Neuronal stem cell (in vitro differentiated cells): ENCODE results near the gene UNC93A.

Source experiments
- DNase-seq: peaks from one replicate; pipeline ENCODE4 v3.0.0-alpha.2; 2013; ENCODE audit warnings: low spot score
- H2AFZ ChIP-seq: one replicate; pipeline ENCODE4 v1.6.1; 2013; ENCODE audit warnings: mild to moderate bottlenecking, low read length, inconsistent platforms
- H2AK5ac ChIP-seq: 2 replicates; pipeline ENCODE4 v1.6.1; 2013; ENCODE audit warnings: low read depth, mild to moderate bottlenecking, inconsistent platforms, low read length, moderate library complexity, mixed read lengths
- H2BK120ac ChIP-seq: 2 replicates; pipeline ENCODE4 v1.6.1; 2013; ENCODE audit warnings: low read depth, mild to moderate bottlenecking, inconsistent platforms, low read length, moderate library complexity, mixed read lengths
- H2BK12ac ChIP-seq: one replicate; pipeline ENCODE4 v1.6.1; 2013; ENCODE audit warnings: low read length, inconsistent platforms
- H2BK15ac ChIP-seq: 2 replicates; pipeline ENCODE4 v1.6.1; 2013; ENCODE audit warnings: mild to moderate bottlenecking, low read length, inconsistent platforms, mixed read lengths
- H2BK5ac ChIP-seq: one replicate; pipeline ENCODE4 v1.6.1; 2013; ENCODE audit warnings: inconsistent platforms, mild to moderate bottlenecking, low read length, moderate library complexity
- H3K14ac ChIP-seq: one replicate; pipeline ENCODE4 v1.6.1; 2013; ENCODE audit warnings: low read length, inconsistent platforms
- H3K18ac ChIP-seq: 2 replicates; pipeline ENCODE4 v1.6.1; 2013; ENCODE audit warnings: low read length, inconsistent platforms
- H3K23ac ChIP-seq: 2 replicates; pipeline ENCODE4 v1.6.1; 2013; ENCODE audit warnings: low read depth, mild to moderate bottlenecking, mixed read lengths, low read length, inconsistent platforms; ENCODE audit not compliant: poor library complexity
- H3K27ac ChIP-seq: replicated peaks from 3 replicates; pipeline ENCODE4 v1.5.1; 2013; ENCODE audit warnings: low read length, inconsistent platforms
- H3K27me3 ChIP-seq, 3 experiments: 2 replicates each; pipeline ENCODE4 v1.6.1; 2013; ENCODE audit warnings: low read length in 3 of 3, mild to moderate bottlenecking in 2 of 3, inconsistent platforms in 1 of 3, low read depth in 1 of 3, mixed read lengths in 1 of 3, moderate library complexity in 1 of 3; ENCODE audit not compliant: control insufficient read depth in 3 of 3, insufficient read depth in 3 of 3
- H3K36me3 ChIP-seq, 2 donors: replicated peaks in 1 of 2; 2 replicates each; pipeline ENCODE4 v1.6.1; 2013; ENCODE audit warnings: low read length in 2 of 2; ENCODE audit not compliant: control insufficient read depth in 2 of 2, insufficient read depth in 2 of 2
- H3K4ac ChIP-seq: 2 replicates; pipeline ENCODE4 v1.6.1; 2013; ENCODE audit warnings: inconsistent platforms, mild to moderate bottlenecking, low read length, moderate library complexity
- H3K4me1 ChIP-seq, 2 donors: 1 replicate in 1 of 2; 2 replicates in 1 of 2; pipeline ENCODE4 v1.6.1; 2013; ENCODE audit warnings: low read length in 2 of 2, low read depth in 1 of 2; ENCODE audit not compliant: control insufficient read depth in 2 of 2, insufficient read depth in 1 of 2
- H3K4me2 ChIP-seq: one replicate; pipeline ENCODE4 v1.6.1; 2013; ENCODE audit warnings: mild to moderate bottlenecking, low read length, inconsistent platforms; ENCODE audit not compliant: insufficient read depth, poor library complexity, severe bottlenecking
- H3K4me3 ChIP-seq, 2 donors: 2 replicates each; pipeline ENCODE4 v1.5.1; 2013; ENCODE audit warnings: low read length in 2 of 2, mild to moderate bottlenecking in 2 of 2, inconsistent platforms in 1 of 2, moderate library complexity in 1 of 2
- H3K79me1 ChIP-seq: one replicate; pipeline ENCODE4 v1.6.1; 2013; ENCODE audit warnings: low read depth, mild to moderate bottlenecking, inconsistent platforms, low read length, moderate library complexity
- H3K9ac ChIP-seq: one replicate; pipeline ENCODE4 v1.6.1; 2013; ENCODE audit warnings: mild to moderate bottlenecking, low read depth, low read length, inconsistent platforms; ENCODE audit not compliant: poor library complexity
- H3K9me3 ChIP-seq, 2 donors: replicated peaks in 1 of 2; 2 replicates each; pipeline versions ENCODE3 to v1.6.1; 2013; ENCODE audit warnings: low read length in 2 of 2, mild to moderate bottlenecking in 2 of 2, inconsistent platforms in 1 of 2, low read depth in 1 of 2, mixed read lengths in 1 of 2, moderate library complexity in 1 of 2; ENCODE audit not compliant: control insufficient read depth in 2 of 2, insufficient read depth in 1 of 2
- H4K8ac ChIP-seq: one replicate; pipeline ENCODE4 v1.6.1; 2013; ENCODE audit warnings: low read depth, mild to moderate bottlenecking, inconsistent platforms, low read length, moderate library complexity
- H4K91ac ChIP-seq: one replicate; pipeline ENCODE4 v1.6.1; 2013; ENCODE audit warnings: low read length, low read depth, mild to moderate bottlenecking, inconsistent platforms; ENCODE audit not compliant: poor library complexity
- WGBS, 2 donors: extraction: QIAGEN DNeasy Blood & Tissue Kit; methylation state at CpG; one replicate each; pipeline ENCODE4 v1.1.7; 2013; ENCODE audit warnings: missing lambda C conversion rate in 2 of 2, mixed read lengths in 1 of 2; ENCODE audit not compliant: insufficient read length in 2 of 2, insufficient replicate concordance in 1 of 2; ENCODE audit errors: extremely low coverage in 2 of 2; 5-methylcytosine and 5-hydroxymethylcytosine counted together

Gene UNC93A

DNA sequence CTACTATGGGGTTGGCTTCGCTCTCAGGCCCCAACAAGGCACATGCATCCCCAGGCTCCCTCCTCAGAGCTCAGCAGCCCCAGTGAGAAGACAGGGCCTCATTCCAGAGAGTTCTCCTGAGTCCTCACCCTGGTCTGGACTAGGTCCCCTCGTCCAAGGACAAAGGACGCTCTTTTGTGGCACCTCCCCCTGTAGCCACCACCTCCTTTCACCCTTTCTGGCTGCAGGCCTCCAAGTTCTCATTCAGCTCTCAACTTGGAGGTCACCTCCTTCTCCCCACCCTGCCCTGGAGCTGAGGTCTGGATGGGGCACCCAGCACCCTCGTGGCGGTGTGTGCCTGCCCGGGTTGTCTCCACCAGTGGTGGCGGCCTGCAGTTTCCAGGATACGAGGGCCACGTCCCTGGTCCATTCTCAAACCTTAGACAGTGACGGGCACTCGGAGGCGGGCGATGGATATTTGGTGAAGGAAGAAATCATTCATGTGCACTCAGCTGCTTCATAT lies 2.5 kb downstream of the UNC93A start:
- no peak overlapping the region for H3K14ac ChIP-seq
- H3K27ac ChIP-seq: no peak overlapping the region
- no peaks in the 10 kb centered on the region for H3K79me1 ChIP-seq
- no peak overlapping the region for H2AFZ ChIP-seq
- no peaks in the 10 kb centered on the region for H3K36me3 ChIP-seq
- peaks cover 0 to 3% of the 10 kb centered on the region in 2 donors for H3K4me1 ChIP-seq
- peaks cover 0 to 4% of the 10 kb centered on the region in 2 donors for H3K9me3 ChIP-seq
- H3K4ac ChIP-seq: no peak overlapping the region
- no peak for DNase-seq
- no peak overlapping the region for H4K91ac ChIP-seq
- no peak overlapping the region for H2BK12ac ChIP-seq
- H2BK15ac ChIP-seq: peak overlapping the region; percentile 44
- H4K8ac ChIP-seq: no peak overlapping the region
- H2AK5ac ChIP-seq: peak overlapping the region; percentile 83
- H3K18ac ChIP-seq: peak overlapping the region; percentile 20
- no peak overlapping the region for H3K4me3 ChIP-seq
- WGBS, 2 donors: no CpG with 5 or more reads among the region's 13 CpGs
- peak overlapping the region; percentile 32 for H3K23ac ChIP-seq
- no peak overlapping the region for H3K9ac ChIP-seq
- H3K27me3 ChIP-seq: no peaks in the 10 kb centered on the region
- H3K4me2 ChIP-seq: no peak overlapping the region
- peak overlapping the region; percentile 69 for H2BK120ac ChIP-seq
- H2BK5ac ChIP-seq: no peak overlapping the region

DNA sequence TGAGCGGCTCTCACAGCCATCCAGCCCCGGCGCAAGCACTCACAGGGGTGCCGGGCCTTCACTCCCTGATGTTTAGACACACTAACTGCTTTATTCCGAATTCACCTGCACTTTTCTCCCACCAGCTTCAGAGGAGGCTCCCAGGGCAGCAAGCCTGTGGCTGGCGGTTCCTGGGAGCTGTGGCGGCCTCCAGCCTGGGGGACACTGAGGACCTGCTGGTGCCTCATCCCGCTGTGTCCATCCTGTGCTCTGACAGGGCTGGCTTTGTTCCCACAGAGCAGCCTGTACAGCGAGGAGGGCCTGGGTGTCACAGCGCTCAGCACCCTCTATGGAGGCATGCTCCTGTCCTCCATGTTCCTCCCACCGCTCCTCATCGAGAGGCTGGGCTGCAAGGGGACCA lies 3.1 kb downstream of the UNC93A start:
- no CpG with 5 or more reads among the region's 12 CpGs for WGBS, 2 donors
- Histone ChIP-seq H2BK15ac (no peak overlapping the region), H2BK5ac (no peak overlapping the region), H2BK120ac (no peak overlapping the region), H3K9ac (no peak overlapping the region), H3K14ac (no peak overlapping the region), H3K9me3 (peaks cover 0 to 4% of the 10 kb centered on the region in 2 donors), H4K91ac (no peak overlapping the region), H3K4ac (peak overlapping the region; percentile 27), H3K4me1 (no peaks in the 10 kb centered on the region), H3K36me3 (no peaks in the 10 kb centered on the region), H2AFZ (no peak overlapping the region), H3K4me2 (no peak overlapping the region), H3K23ac (no peak overlapping the region), H3K18ac (peak overlapping the region; percentile 20), H2AK5ac (peak overlapping the region; percentile 38), H4K8ac (no peak overlapping the region), H2BK12ac (peak overlapping the region; percentile 95), H3K27ac (no peak overlapping the region), H3K27me3 (no peaks in the 10 kb centered on the region), H3K4me3 (no peak overlapping the region), H3K79me1 (no peaks in the 10 kb centered on the region)
- DNase-seq: no peak

DNA sequence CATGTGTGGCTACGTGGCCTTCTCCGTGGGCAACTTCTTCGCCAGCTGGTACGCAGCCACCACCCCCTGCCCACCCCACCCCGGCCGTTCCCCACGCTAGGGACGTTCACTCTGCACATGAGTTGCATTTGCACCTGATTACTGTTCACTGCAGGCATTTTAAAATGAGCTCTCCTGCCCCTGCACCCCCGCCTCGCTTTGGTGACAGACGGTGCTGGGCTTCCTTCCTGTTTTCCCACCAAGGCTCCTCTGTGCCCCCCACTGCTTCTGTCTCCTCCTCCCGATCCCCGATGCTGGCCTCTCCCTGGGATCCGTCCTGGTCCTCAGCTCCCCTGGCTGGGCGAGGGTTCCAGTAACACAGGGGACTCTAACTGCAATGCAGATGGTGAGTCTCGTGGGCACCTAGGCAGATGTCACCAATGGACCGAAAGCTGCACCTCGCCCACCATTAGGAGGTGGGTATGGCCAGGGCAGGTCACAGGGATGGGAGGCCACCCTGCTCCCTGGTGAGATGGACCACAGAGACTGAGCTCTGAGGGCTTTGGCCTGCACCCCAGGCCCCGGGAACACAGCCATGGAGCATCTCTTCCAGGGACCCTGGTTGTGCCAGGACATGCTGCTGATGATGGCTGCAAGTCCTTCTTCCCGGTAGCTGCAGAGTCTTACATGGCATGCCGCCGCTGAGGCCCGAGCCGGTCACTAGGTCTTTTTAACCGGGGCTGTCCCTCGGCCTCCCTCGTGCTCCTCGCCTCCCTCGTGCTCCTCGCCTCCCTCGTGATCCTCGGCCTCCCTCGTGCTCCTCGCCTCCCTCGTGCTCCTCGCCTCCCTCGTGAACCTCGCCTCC lies 3.8 kb downstream of the UNC93A start:
- H3K27ac ChIP-seq: no peak overlapping the region
- no peak overlapping the region for H3K4me3 ChIP-seq

DNA sequence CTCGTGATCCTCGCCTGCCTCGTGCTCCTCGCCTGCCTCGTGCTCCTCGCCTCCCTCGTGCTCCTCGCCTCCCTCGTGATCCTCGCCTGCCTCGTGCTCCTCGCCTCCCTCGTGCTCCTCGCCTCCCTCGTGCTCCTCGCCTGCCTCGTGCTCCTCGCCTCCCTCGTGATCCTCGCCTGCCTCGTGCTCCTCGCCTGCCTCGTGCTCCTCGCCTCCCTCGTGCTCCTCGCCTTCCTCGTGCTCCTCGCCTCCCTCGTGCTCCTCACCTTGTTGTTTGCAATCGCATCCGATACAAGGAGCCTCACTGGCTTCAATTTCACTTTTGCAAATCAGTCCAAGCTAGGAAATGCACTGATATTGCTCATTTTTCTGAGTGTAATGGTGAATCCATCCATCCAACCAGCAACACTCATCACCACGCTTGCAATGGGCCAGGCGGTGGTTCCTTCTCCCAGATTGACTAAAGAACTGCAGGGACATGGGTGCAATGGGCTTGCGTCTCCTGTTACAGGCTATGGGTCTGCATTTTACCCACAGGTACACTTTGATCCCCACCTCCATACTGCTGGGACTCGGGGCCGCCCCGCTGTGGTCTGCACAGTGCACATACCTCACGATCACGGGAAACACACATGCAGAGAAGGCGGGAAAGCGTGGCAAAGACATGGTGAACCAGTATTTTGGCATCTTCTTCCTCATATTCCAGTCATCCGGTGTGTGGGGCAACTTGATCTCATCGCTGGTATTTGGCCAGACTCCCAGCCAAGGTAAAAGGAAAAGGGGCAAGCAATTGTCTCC lies 4.6 kb downstream of the UNC93A start:
- H2BK5ac ChIP-seq: no peak overlapping the region
- WGBS, 2 donors: no CpG with 5 or more reads among the region's 43 CpGs
- peak overlapping the region; percentile 10 for H3K14ac ChIP-seq
- no peak overlapping the region for H3K23ac ChIP-seq
- H3K4ac ChIP-seq: no peak overlapping the region
- H4K91ac ChIP-seq: no peak overlapping the region
- peaks cover 0 to 1% of the 10 kb centered on the region in 2 donors for H3K4me1 ChIP-seq
- H3K9me3 ChIP-seq: peaks cover 0 to 4% of the 10 kb centered on the region in 2 donors
- H3K27ac ChIP-seq: no peak overlapping the region
- no peak overlapping the region for H2BK12ac ChIP-seq
- H2AK5ac ChIP-seq: no peak overlapping the region
- no peak overlapping the region for H4K8ac ChIP-seq
- H3K18ac ChIP-seq: peak overlapping the region; percentile 32
- H2BK15ac ChIP-seq: no peak overlapping the region
- no peak overlapping the region for H3K4me3 ChIP-seq
- H3K9ac ChIP-seq: no peak overlapping the region
- H3K79me1 ChIP-seq: no peaks in the 10 kb centered on the region
- H3K27me3 ChIP-seq: no peaks in the 10 kb centered on the region
- no peak overlapping the region for H2AFZ ChIP-seq
- no peak overlapping the region for H2BK120ac ChIP-seq
- no peak overlapping the region for H3K4me2 ChIP-seq
- no peaks in the 10 kb centered on the region for H3K36me3 ChIP-seq
- DNase-seq: no peak

More for the DNA sequence above, 3.8 kb downstream of the UNC93A start:
- peak overlapping the region; percentile 79 for H3K18ac ChIP-seq
- peak overlapping the region; percentile 38 for H2AK5ac ChIP-seq
- no peak overlapping the region for H3K4me2 ChIP-seq
- H2BK120ac ChIP-seq: no peak overlapping the region
- H3K4me1 ChIP-seq: no peaks in the 10 kb centered on the region
- no peak overlapping the region for H2AFZ ChIP-seq
- no peaks in the 10 kb centered on the region for H3K27me3 ChIP-seq
- no peaks in the 10 kb centered on the region for H3K36me3 ChIP-seq
- no peak overlapping the region for H4K8ac ChIP-seq
- no peak overlapping the region for H3K14ac ChIP-seq
- H4K91ac ChIP-seq: no peak overlapping the region
- H3K9me3 ChIP-seq: peaks cover 0 to 4% of the 10 kb centered on the region in 2 donors
- H3K9ac ChIP-seq: no peak overlapping the region
- no peak for DNase-seq
- peak overlapping the region; percentile 95 for H2BK12ac ChIP-seq
- H2BK5ac ChIP-seq: no peak overlapping the region
- no peak overlapping the region for H2BK15ac ChIP-seq
- WGBS, 2 donors: no CpG with 5 or more reads among the region's 38 CpGs
- H3K23ac ChIP-seq: no peak overlapping the region
- H3K79me1 ChIP-seq: no peaks in the 10 kb centered on the region
- no peak overlapping the region for H3K4ac ChIP-seq
